GM10266 (cell line): Measurements from ENCODE around the gene NSRP1.

Experiments
- DNase-seq: peaks from one replicate; pipeline ENCODE4 v3.0.0; 2012; ENCODE audit errors: extremely low spot score
- CTCF ChIP-seq: IDR thresholded peaks from 2 replicates; pipeline ENCODE4 v1.5.1; 2012; ENCODE audit warnings: mild to moderate bottlenecking, low read depth; ENCODE audit not compliant: control insufficient read depth, insufficient read depth; ENCODE audit errors: missing control alignments

Gene NSRP1

DNA sequence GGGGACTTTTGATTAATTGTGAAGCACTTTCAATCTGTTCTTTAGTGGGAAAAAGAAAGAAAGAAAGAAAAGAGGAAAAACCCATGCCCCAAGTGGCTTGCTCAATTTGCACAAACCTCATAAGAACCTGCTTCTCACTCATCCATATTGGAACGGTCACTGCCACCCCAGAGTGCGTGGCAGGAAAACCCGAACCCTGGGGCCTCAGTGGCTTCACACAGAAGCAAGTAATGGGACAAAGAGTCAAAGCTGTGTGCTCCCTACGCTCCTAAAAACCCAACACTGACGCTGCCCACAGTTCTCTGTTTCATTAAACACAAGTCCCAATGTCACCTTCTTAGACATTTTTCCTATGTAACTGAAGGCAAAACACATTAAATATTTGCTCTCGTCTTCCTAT, 117.7 kb downstream of the NSRP1 start:
- DNase-seq, result no peak
- TF ChIP-seq CTCF, result no peak

DNA sequence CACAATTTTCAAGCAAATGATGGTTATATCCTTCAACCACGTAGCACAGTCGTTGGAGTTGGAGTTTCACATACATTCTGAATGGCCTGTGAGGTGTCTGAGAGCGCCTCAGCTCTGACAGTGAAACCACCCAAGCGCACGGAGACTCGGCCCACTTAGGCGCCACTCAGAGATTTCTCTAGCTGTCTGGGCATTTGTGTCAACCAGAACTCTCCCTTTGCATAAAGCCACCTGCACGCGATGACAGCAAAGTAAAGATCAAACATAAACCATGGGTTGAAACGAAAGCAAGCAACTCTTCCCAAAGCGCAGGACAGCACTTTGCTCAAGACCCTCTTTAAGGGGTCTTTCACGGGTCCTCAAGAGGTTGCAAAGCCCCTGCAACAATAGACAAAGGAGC, 118.3 kb downstream of the NSRP1 start:
- DNase-seq, result peak; percentile 68

DNA sequence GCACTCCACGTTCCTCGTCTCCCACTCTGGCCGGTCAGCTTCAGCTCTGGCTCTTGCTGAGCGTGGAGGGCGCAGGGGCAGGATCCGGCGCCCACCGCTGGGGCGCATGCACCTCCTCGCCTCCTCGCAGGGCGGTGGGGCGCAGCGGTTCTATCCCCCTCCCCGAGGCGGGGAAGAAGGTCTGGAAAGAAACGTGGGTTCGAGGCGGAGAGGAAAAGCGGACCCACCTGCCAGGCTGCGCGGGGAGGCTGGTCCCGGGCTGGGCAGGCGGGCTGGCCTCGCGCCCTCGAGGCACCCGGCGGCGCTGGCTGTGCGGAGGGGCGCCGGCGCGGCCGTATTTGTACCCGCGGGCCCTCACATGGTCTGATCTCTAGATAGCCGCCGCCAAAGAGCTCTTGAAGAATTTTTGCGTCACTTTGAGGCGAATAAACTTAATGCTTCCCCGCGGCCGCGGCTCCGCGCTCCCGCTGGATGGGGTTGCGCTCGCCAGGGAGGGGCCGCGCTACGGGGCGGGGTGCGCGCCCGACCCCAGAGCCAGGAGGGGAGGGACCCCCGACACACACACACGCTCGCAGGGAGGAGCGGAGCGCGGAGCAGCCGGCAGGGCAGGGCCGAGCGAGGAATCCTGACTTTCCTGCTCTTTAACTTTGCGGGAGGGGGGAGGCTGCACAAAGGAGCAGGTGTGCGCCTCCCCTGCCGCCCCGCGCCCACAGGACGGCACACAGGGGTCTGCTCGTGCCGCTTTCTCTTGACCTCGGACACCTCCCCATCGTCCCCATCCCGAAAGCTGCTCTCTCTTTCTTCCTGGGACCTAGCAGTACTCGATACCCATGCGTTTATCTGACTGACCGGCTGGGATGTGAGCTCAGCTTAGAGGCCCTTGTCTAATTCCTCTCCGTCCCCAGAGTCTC, 119.0 kb downstream of the NSRP1 start, which contains the start of gene SLC6A4:
SLC6A4 (minus strand) TSS at position 312 of the 911 bp plus-strand sequence. CDS start 13,739 bp downstream, outside the sequence.
- peak; percentile 56 for DNase-seq
- no peak for TF ChIP-seq CTCF

More for the DNA sequence above, 118.3 kb downstream of the NSRP1 start:
- TF ChIP-seq CTCF, result no peak
